ENCODE results near the gene TBC1D3D.
"Not testable (repeated sequence)": the region's sequence is repeated elsewhere in the genome, so short reads cannot be mapped to it uniquely, and the experiment has no call there.

Gene TBC1D3D

DNA sequence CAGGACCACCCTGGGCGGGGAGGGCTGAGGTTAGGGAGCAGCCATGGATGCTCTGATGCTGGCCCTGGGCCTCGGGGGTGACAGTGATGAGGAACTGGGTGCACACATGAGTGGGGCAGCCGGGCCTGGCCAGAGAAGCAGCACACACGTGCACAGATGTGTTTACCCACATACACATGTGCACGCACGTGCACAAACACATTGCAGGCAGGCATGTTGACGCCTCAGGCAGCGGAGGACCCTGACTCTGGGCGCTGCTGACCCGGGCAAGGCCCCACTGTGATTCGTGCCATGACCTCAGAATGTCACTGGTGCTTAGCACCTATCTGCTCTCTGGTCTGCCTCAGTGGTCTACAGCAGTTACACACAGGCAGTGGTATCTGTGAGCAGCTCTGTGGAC lies at the start of gene TBC1D3D:
Gene TBC1D3D (plus strand): TSS at position 301 of the 400 bp plus-strand sequence. CDS start 1,585 bp downstream, outside the sequence.
- DNase-seq (ENCODE audit: low spot score): not testable (repeated sequence)

DNA sequence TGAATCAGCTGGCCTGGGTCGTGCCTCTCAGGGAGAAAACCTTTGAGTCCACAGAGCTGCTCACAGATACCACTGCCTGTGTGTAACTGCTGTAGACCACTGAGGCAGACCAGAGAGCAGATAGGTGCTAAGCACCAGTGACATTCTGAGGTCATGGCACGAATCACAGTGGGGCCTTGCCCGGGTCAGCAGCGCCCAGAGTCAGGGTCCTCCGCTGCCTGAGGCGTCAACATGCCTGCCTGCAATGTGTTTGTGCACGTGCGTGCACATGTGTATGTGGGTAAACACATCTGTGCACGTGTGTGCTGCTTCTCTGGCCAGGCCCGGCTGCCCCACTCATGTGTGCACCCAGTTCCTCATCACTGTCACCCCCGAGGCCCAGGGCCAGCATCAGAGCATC lies 14.8 kb upstream of the TBC1D3D start, which contains the start of gene TBC1D3L:
Gene TBC1D3L (minus strand): TSS at position 101 of the 400 bp plus-strand sequence. CDS start 1,540 bp downstream, outside the sequence.
- not testable (repeated sequence) for DNase-seq (ENCODE audit: low spot score)

Data from hematopoietic multipotent progenitor cell treated with erythropoietin and hydrocortisone succinate and interleukin-3 and kit ligand, for 15 days (in vitro differentiated cells).